SJCRH30 (cell line): ENCODE measurements around the gene IQSEC1. TPM values are rescaled to one million over a fixed set of nuclear protein-coding genes. Genes with fewer than 3 reads are reported as not detected.

Experiments used
- DNase-seq, 2 experiments: peaks; one replicate each; pipeline ENCODE4 v3.0.0-alpha.2; 2015 to 2020
- H3K27ac ChIP-seq: fragments of 250-450 bp; sonication (Bioruptor Pico); 2 replicates; pipeline ENCODE4 v1.5.1; 2020; ENCODE audit warnings: mild to moderate bottlenecking, moderate library complexity
- H3K27me3 ChIP-seq: fragments of 250-450 bp; sonication (Bioruptor Pico); 2 replicates; pipeline ENCODE4 v1.5.1; 2020; ENCODE audit warnings: mild to moderate bottlenecking, moderate library complexity
- H3K36me3 ChIP-seq: fragments of 250-450 bp; sonication (Bioruptor Pico); 2 replicates; pipeline ENCODE4 v1.5.1; 2020; ENCODE audit warnings: mild to moderate bottlenecking, moderate library complexity
- H3K4me1 ChIP-seq: fragments of 250-450 bp; sonication (Bioruptor Pico); 2 replicates; pipeline ENCODE4 v1.5.1; 2020; ENCODE audit warnings: mild to moderate bottlenecking, moderate library complexity
- H3K4me3 ChIP-seq: fragments of 250-450 bp; sonication (Bioruptor Pico); 2 replicates; pipeline ENCODE4 v1.5.1; 2020; ENCODE audit warnings: mild to moderate bottlenecking, moderate library complexity
- H3K9me3 ChIP-seq: fragments of 250-450 bp; sonication (Bioruptor Pico); replicated peaks from 2 replicates; pipeline ENCODE4 v1.5.1; 2020; ENCODE audit warnings: mild to moderate bottlenecking, moderate library complexity
- total RNA-seq: library from RNA; depleted of rRNA; stranded (reverse); fragments of >200 nt; shearing (Covaris generic); gene quantifications from 2 replicates; pipeline ENCODE4 v1.2.3, GENCODE V29; 2014

IQSEC1 gene
- total RNA-seq, 1 experiment from 2014 or later = 5.7 TPM

- Histone ChIP-seq H3K27ac (no peak overlapping the region), H3K36me3 (no peaks in the 10 kb centered on the region), H3K27me3 (no peaks in the 10 kb centered on the region), H3K4me1 (no peaks in the 10 kb centered on the region), H3K9me3 (no peaks in the 10 kb centered on the region), H3K4me3 (no peak overlapping the region)
- DNase-seq = no peak
Observed at GRCh38 chr3:12977117-12977808, 96.0 kb downstream of the IQSEC1 start.

- Histone ChIP-seq H3K27ac (no peak overlapping the region), H3K36me3 (no peaks in the 10 kb centered on the region), H3K4me1 (peaks cover 5% of the 10 kb centered on the region), H3K4me3 (no peak overlapping the region), H3K9me3 (no peaks in the 10 kb centered on the region), H3K27me3 (no peaks in the 10 kb centered on the region)
- no peak for DNase-seq
Observed at GRCh38 chr3:12975748-12976522, 97.3 kb downstream of the IQSEC1 start.

- Histone ChIP-seq H3K27me3 (no peaks in the 10 kb centered on the region), H3K4me3 (no peak overlapping the region), H3K36me3 (no peaks in the 10 kb centered on the region), H3K9me3 (no peaks in the 10 kb centered on the region), H3K4me1 (peaks cover 16% of the 10 kb centered on the region), H3K27ac (no peak overlapping the region)
- DNase-seq = no peak
Observed at GRCh38 chr3:12974819-12975218, 98.4 kb downstream of the IQSEC1 start.

- Histone ChIP-seq H3K4me3 (no peak overlapping the region), H3K27me3 (no peaks in the 10 kb centered on the region), H3K36me3 (no peaks in the 10 kb centered on the region), H3K27ac (no peak overlapping the region), H3K4me1 (peaks cover 21% of the 10 kb centered on the region), H3K9me3 (no peaks in the 10 kb centered on the region)
- no peak for DNase-seq
Observed at GRCh38 chr3:12974334-12974733, 98.9 kb downstream of the IQSEC1 start.

- H3K27me3 ChIP-seq = no peaks in the 10 kb centered on the region
- DNase-seq = no peak
- H3K27ac ChIP-seq = no peak overlapping the region
- H3K4me1 ChIP-seq = peaks cover 26% of the 10 kb centered on the region
- H3K36me3 ChIP-seq = no peaks in the 10 kb centered on the region
- no peaks in the 10 kb centered on the region for H3K9me3 ChIP-seq
- H3K4me3 ChIP-seq = no peak overlapping the region
Observed at GRCh38 chr3:12973827-12974226, 99.4 kb downstream of the IQSEC1 start.

GRCh38 chr3:12972781-12973702 lies 100.2 kb downstream of the IQSEC1 start:
- Histone ChIP-seq H3K9me3 (no peaks in the 10 kb centered on the region), H3K4me1 (peaks cover 34% of the 10 kb centered on the region), H3K36me3 (no peaks in the 10 kb centered on the region), H3K27ac (no peak overlapping the region), H3K4me3 (no peak overlapping the region), H3K27me3 (no peaks in the 10 kb centered on the region)
- no peak for DNase-seq

- H3K4me1 ChIP-seq = peaks cover 36% of the 10 kb centered on the region
- no peaks in the 10 kb centered on the region for H3K27me3 ChIP-seq
- H3K4me3 ChIP-seq = no peak overlapping the region
Observed at GRCh38 chr3:12972043-12972442, 101.2 kb downstream of the IQSEC1 start.

GRCh38 chr3:12970684-12971083 lies 102.5 kb downstream of the IQSEC1 start:
- DNase-seq = peak; percentile 54 to 80
- peaks cover 42% of the 10 kb centered on the region for H3K4me1 ChIP-seq
- no peaks in the 10 kb centered on the region for H3K9me3 ChIP-seq
- H3K36me3 ChIP-seq = no peaks in the 10 kb centered on the region
- H3K4me3 ChIP-seq = no peak overlapping the region
- no peak overlapping the region for H3K27ac ChIP-seq
- no peaks in the 10 kb centered on the region for H3K27me3 ChIP-seq

More at GRCh38 chr3:12972043-12972442, 101.2 kb downstream of the IQSEC1 start:
- Histone ChIP-seq H3K27ac (no peak overlapping the region), H3K36me3 (no peaks in the 10 kb centered on the region), H3K9me3 (no peaks in the 10 kb centered on the region)
- no peak for DNase-seq

- Histone ChIP-seq H3K4me3 (no peak overlapping the region), H3K4me1 (peaks cover 42% of the 10 kb centered on the region), H3K27ac (no peak overlapping the region), H3K36me3 (no peaks in the 10 kb centered on the region), H3K9me3 (no peaks in the 10 kb centered on the region), H3K27me3 (no peaks in the 10 kb centered on the region)
- peak; percentile 71 to 79 for DNase-seq
Observed at GRCh38 chr3:12969486-12969885, 103.7 kb downstream of the IQSEC1 start.

- DNase-seq = no peak
- no peaks in the 10 kb centered on the region for H3K27me3 ChIP-seq
- H3K4me1 ChIP-seq = peaks cover 42% of the 10 kb centered on the region
- no peaks in the 10 kb centered on the region for H3K9me3 ChIP-seq
- H3K4me3 ChIP-seq = no peak overlapping the region
- H3K36me3 ChIP-seq = no peaks in the 10 kb centered on the region
- H3K27ac ChIP-seq = no peak overlapping the region
Observed at GRCh38 chr3:12968541-12968940, 104.7 kb downstream of the IQSEC1 start.

- H3K27me3 ChIP-seq = no peaks in the 10 kb centered on the region
- peaks cover 42% of the 10 kb centered on the region for H3K4me1 ChIP-seq
- H3K27ac ChIP-seq = peak overlapping the region; percentile 41; the same call in 1 of the 2 replicates
- peak; percentile 86 to 87 for DNase-seq
- H3K4me3 ChIP-seq = peak overlapping the region; percentile 91
- H3K36me3 ChIP-seq = no peaks in the 10 kb centered on the region
- no peaks in the 10 kb centered on the region for H3K9me3 ChIP-seq
Observed at GRCh38 chr3:12967606-12968351, 105.5 kb downstream of the IQSEC1 start.

GRCh38 chr3:12966847-12967605 lies 106.2 kb downstream of the IQSEC1 start:
- peak overlapping the region; percentile 29; the same call in 1 of the 2 replicates for H3K27ac ChIP-seq
- H3K36me3 ChIP-seq = no peaks in the 10 kb centered on the region
- H3K4me3 ChIP-seq = peak overlapping the region; percentile 91
- DNase-seq = peak; percentile 28 to 36
- H3K27me3 ChIP-seq = no peaks in the 10 kb centered on the region
- H3K4me1 ChIP-seq = peaks cover 42% of the 10 kb centered on the region
- no peaks in the 10 kb centered on the region for H3K9me3 ChIP-seq

GRCh38 chr3:12965999-12966846 lies 107.0 kb downstream of the IQSEC1 start:
- no peak overlapping the region for H3K27ac ChIP-seq
- peak in 1 of 2 experiments; percentile 42 for DNase-seq

More at GRCh38 chr3:12965999-12966846, 107.0 kb downstream of the IQSEC1 start:
- Histone ChIP-seq H3K4me3 (peak overlapping the region; percentile 91), H3K9me3 (no peaks in the 10 kb centered on the region), H3K27me3 (no peaks in the 10 kb centered on the region), H3K36me3 (no peaks in the 10 kb centered on the region), H3K4me1 (peaks cover 40% of the 10 kb centered on the region)
